ENCODE data around the gene CDKN2AIP. TPM values are rescaled to one million over a fixed set of nuclear protein-coding genes. Genes with fewer than 3 reads are reported as not detected.

The CDKN2AIP gene
- total RNA-seq, 1 donor from 2014 or later = 9.4 TPM

DNA sequence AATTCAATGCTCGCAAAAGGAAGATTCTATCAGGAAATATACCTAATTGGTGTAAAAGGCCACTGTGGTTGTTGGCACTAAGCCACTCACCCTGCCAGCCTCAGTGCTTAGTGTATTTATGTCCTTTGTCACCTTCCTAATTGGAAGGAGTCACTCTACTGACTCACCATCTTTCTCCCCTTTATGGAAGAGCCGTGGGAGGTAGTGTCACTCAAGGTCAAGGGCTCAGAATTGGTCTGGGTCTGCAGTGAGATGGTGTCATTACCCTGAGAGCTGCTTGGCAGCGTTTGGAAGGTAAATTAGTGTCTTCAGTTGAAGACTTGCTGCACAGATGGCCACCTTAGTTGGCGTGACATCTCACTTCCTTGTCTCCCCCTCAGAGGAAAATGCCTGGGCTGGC, 41.7 kb upstream of the CDKN2AIP start:
- no peaks in the 10 kb centered on the region for H3K27me3 Mint-ChIP-seq (ENCODE audit: low read depth)
- H3K9me3 Mint-ChIP-seq (ENCODE audit: low read depth) = no peaks in the 10 kb centered on the region
- peak; percentile 8 for DNase-seq (ENCODE audit: low spot score)
- TF ChIP-seq, protein P1, sequence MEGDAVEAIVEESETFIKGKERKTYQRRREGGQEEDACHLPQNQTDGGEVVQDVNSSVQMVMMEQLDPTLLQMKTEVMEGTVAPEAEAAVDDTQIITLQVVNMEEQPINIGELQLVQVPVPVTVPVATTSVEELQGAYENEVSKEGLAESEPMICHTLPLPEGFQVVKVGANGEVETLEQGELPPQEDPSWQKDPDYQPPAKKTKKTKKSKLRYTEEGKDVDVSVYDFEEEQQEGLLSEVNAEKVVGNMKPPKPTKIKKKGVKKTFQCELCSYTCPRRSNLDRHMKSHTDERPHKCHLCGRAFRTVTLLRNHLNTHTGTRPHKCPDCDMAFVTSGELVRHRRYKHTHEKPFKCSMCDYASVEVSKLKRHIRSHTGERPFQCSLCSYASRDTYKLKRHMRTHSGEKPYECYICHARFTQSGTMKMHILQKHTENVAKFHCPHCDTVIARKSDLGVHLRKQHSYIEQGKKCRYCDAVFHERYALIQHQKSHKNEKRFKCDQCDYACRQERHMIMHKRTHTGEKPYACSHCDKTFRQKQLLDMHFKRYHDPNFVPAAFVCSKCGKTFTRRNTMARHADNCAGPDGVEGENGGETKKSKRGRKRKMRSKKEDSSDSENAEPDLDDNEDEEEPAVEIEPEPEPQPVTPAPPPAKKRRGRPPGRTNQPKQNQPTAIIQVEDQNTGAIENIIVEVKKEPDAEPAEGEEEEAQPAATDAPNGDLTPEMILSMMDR (IDR thresholded peaks at IDR 0.05) = no peak
- no peak overlapping the region for H3K4me3 Mint-ChIP-seq (ENCODE audit: unreplicated experiment)
- peaks cover 13% of the 10 kb centered on the region for H3K4me1 Mint-ChIP-seq (ENCODE audit: low read depth)
- no peak overlapping the region for H3K27ac Mint-ChIP-seq (ENCODE audit: unreplicated experiment)
- no peaks in the 10 kb centered on the region for H3K36me3 Mint-ChIP-seq (ENCODE audit: low read depth)

DNA sequence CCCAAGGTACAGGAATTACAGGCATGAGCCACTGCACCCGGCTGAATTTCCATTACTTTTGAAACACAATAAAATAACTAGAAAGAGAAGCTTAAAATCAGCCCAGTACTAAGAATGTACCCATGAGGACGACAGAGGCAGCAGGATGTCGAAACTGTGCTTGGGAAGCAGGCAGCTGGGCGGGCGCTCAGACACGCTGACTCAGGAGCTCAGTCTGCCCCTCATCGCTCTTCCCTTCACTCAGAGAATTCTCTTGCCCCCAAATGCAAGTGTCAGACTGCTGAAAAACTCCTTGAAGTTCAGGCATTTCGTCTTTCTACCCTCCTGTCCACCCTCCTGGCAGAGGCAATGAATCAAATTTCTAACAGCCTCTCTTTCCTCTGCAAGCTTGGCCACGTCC, 41.0 kb upstream of the CDKN2AIP start:
- TF ChIP-seq, protein P1 (IDR thresholded peaks at IDR 0.05) = no peak
- Mint-ChIP-seq H3K4me3 (ENCODE audit: unreplicated experiment) (no peak overlapping the region), H3K27ac (ENCODE audit: unreplicated experiment) (no peak overlapping the region), H3K36me3 (ENCODE audit: low read depth) (no peaks in the 10 kb centered on the region), H3K27me3 (ENCODE audit: low read depth) (no peaks in the 10 kb centered on the region), H3K9me3 (ENCODE audit: low read depth) (no peaks in the 10 kb centered on the region), H3K4me1 (ENCODE audit: low read depth) (peaks cover 9% of the 10 kb centered on the region)
- peak; percentile 37 for DNase-seq (ENCODE audit: low spot score)

DNA sequence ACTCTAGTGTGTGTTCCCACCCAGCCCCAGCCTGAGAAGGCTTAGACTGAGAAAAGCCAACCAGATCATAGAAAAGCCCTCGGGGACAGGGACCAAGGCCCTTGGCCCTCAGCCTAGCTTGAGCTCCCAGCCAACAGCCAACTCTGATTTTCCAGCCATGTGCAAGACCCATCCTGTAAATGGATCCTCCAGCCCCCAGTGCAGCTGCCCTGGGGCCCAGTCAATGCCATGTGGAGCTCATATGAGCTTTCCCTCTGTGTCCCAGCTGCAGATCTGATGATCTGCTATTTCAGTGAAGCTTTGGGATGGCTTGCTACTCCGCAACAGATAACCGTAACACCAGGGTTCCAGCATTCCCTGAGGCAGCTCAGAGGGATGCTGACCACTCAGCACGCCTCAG, 40.5 kb upstream of the CDKN2AIP start:
- no peaks in the 10 kb centered on the region for H3K9me3 Mint-ChIP-seq (ENCODE audit: low read depth)
- H3K4me1 Mint-ChIP-seq (ENCODE audit: low read depth) = peaks cover 7% of the 10 kb centered on the region
- TF ChIP-seq, protein P1 (IDR thresholded peaks at IDR 0.05) = no peak
- H3K4me3 Mint-ChIP-seq (ENCODE audit: unreplicated experiment) = no peak overlapping the region
- H3K27ac Mint-ChIP-seq (ENCODE audit: unreplicated experiment) = no peak overlapping the region
- no peaks in the 10 kb centered on the region for H3K36me3 Mint-ChIP-seq (ENCODE audit: low read depth)
- H3K27me3 Mint-ChIP-seq (ENCODE audit: low read depth) = no peaks in the 10 kb centered on the region
- DNase-seq (ENCODE audit: low spot score) = no peak

DNA sequence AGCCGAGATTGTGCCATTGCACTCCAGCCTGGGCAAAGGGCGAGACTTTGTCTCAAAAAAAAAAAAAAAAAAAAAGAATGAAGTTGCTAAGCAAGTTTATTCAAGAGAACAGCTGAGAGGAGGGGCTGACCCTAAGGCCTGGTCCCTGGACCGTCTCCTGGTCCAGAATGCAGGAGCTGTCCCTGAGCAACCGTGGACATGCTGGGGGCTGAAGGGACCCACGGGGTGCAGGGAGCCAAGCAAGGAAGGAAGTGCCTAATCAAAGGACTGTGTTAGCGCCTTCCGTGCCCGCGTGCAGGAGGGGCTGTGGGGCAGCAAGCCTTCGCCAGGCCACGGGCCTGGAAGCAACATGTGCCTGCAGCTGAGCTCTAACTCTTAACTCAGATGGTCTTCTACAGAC, 39.1 kb upstream of the CDKN2AIP start:
- Mint-ChIP-seq H3K4me1 (ENCODE audit: low read depth) (peaks cover 7% of the 10 kb centered on the region), H3K9me3 (ENCODE audit: low read depth) (no peaks in the 10 kb centered on the region), H3K27me3 (ENCODE audit: low read depth) (no peaks in the 10 kb centered on the region), H3K4me3 (ENCODE audit: unreplicated experiment) (no peak overlapping the region), H3K36me3 (ENCODE audit: low read depth) (no peaks in the 10 kb centered on the region), H3K27ac (ENCODE audit: unreplicated experiment) (no peak overlapping the region)
- TF ChIP-seq, protein P1 (IDR thresholded peaks at IDR 0.05) = no peak
- DNase-seq (ENCODE audit: low spot score) = peak; percentile 50

DNA sequence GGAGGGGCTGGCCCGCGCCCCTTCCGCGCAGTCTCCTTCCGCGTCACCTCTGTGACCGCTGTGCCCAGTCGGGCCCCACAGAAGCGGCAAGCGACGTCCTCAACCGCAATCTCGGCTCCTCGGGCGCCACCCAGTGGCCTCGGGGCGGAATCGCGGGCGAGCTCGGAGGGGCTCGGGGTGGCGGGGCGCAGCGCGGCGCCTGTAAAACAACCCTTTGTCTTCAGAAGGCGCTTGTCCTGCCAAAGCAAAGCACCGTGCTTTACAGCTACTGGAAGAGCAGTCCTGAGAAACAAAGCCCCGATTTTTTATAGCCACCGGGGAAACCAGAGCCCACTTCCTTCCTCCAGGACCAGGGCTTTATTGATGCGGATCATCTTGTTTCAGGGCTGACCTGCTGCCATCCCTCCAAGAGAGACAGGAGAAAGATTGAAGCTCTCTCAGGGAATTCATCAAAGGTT, 37.3 kb upstream of the CDKN2AIP start:
- peak overlapping the region; percentile 69 for H3K4me3 Mint-ChIP-seq (ENCODE audit: unreplicated experiment)
- no peaks in the 10 kb centered on the region for H3K9me3 Mint-ChIP-seq (ENCODE audit: low read depth)
- H3K27me3 Mint-ChIP-seq (ENCODE audit: low read depth) = no peaks in the 10 kb centered on the region
- DNase-seq (ENCODE audit: low spot score) = peak; percentile 84
- peaks cover 7% of the 10 kb centered on the region for H3K4me1 Mint-ChIP-seq (ENCODE audit: low read depth)
- H3K27ac Mint-ChIP-seq (ENCODE audit: unreplicated experiment) = peak overlapping the region; percentile 45
- H3K36me3 Mint-ChIP-seq (ENCODE audit: low read depth) = no peaks in the 10 kb centered on the region
- TF ChIP-seq, protein P1 (IDR thresholded peaks at IDR 0.05) = peak; percentile 99
